CD4-positive, CD25-positive, alpha-beta regulatory T cell (primary cell): ENCODE results near the gene NT5DC4. TPM values are rescaled to one million over a fixed set of nuclear protein-coding genes. Genes with fewer than 3 reads are reported as not detected.

Source experiments
- ATAC-seq, 2 donors: fragments of 150-1000 bp; cut with Tn5 transposase; one replicate each; pipeline ENCODE4 v1.10.0; 2021; ENCODE audit warnings: low read depth in 2 of 2, moderate number of reproducible peaks in 2 of 2, moderate library complexity in 1 of 2
- DNase-seq, 3 donors: peaks; one replicate each; pipeline versions ENCODE4 v3.0.0 to v3.0.0-alpha.2; 2012 to 2022; ENCODE audit warnings: mixed read lengths in 1 of 3
- H3K27ac ChIP-seq: one replicate; pipeline ENCODE4 v1.7.0; 2013; ENCODE audit warnings: mild to moderate bottlenecking, low read length; ENCODE audit not compliant: insufficient read depth, poor library complexity, severe bottlenecking
- H3K27me3 ChIP-seq: one replicate; pipeline ENCODE4 v1.7.0; 2013; ENCODE audit warnings: low read length; ENCODE audit not compliant: control insufficient read depth, insufficient read depth
- H3K36me3 ChIP-seq: one replicate; pipeline ENCODE4 v1.7.0; 2013; ENCODE audit warnings: mild to moderate bottlenecking, low read length, moderate library complexity; ENCODE audit not compliant: control insufficient read depth, insufficient read depth
- H3K4me1 ChIP-seq: 2 replicates; pipeline ENCODE4 v1.7.0; 2013; ENCODE audit warnings: mild to moderate bottlenecking, low read length; ENCODE audit not compliant: insufficient read depth, control insufficient read depth, poor library complexity, severe bottlenecking
- H3K4me3 ChIP-seq: one replicate; pipeline ENCODE4 v1.7.0; 2013; ENCODE audit warnings: low read depth, mild to moderate bottlenecking, low read length, moderate library complexity
- H3K9me3 ChIP-seq, 2 experiments: 1 replicate in 1 of 2; 2 replicates in 1 of 2; pipeline ENCODE4 v1.7.0; 2013; ENCODE audit warnings: low read length in 2 of 2, mild to moderate bottlenecking in 1 of 2, moderate library complexity in 1 of 2; ENCODE audit not compliant: control insufficient read depth in 2 of 2
- H3K27ac Mint-ChIP-seq, 3 donors: one replicate each; pipeline ENCODE4 v1.8.0; 2020 to 2022; ENCODE audit warnings: mild to moderate bottlenecking in 3 of 3, mixed read lengths in 3 of 3, moderate library complexity in 2 of 3
- H3K27me3 Mint-ChIP-seq: one replicate; pipeline ENCODE4 v1.8.0; 2022; ENCODE audit warnings: mild to moderate bottlenecking, mixed read lengths
- H3K36me3 Mint-ChIP-seq: one replicate; pipeline ENCODE4 v1.8.0; 2020; ENCODE audit warnings: mixed read lengths
- H3K4me1 Mint-ChIP-seq, 4 donors: one replicate each; pipeline ENCODE4 v1.8.0; 2020 to 2022; ENCODE audit warnings: mixed read lengths in 4 of 4, mild to moderate bottlenecking in 1 of 4
- H3K4me3 Mint-ChIP-seq, 4 donors: one replicate each; pipeline ENCODE4 v1.8.0; 2020 to 2022; ENCODE audit warnings: mild to moderate bottlenecking in 4 of 4, mixed read lengths in 4 of 4, moderate library complexity in 3 of 4
- H3K9me3 Mint-ChIP-seq, 7 donors: one replicate each; pipeline ENCODE4 v1.8.0; 2020 to 2022; ENCODE audit warnings: mixed read lengths in 7 of 7, mild to moderate bottlenecking in 3 of 7, moderate library complexity in 2 of 7
- polyA plus RNA-seq, 4 donors: library from polyadenylated mRNA; unstranded; fragments of 300-500 nt; fragmentation: Illumina TruSeq; gene quantifications; one replicate each; pipeline ENCODE4 v1.2.3, GENCODE V29; 2021
- total RNA-seq: library from RNA; stranded (reverse); gene quantifications from one replicate; pipeline ENCODE4 v1.2.3, GENCODE V29; 2022

The NT5DC4 gene
- total and polyA plus RNA-seq, 5 donors from 2014 or later, result not detected

- H3K27me3 ChIP-seq, result no peaks in the 10 kb centered on the region
- no peaks in the 10 kb centered on the region for H3K9me3 Mint-ChIP-seq
- H3K4me1 Mint-ChIP-seq, result peaks cover 8 to 60% (median 25%) of the 10 kb centered on the region in 4 donors
- ATAC-seq (no peak), DNase-seq (no peak)
- H3K4me1 ChIP-seq, result peaks cover 31% of the 10 kb centered on the region
- no peaks in the 10 kb centered on the region for H3K9me3 ChIP-seq
- no peak overlapping the region for H3K4me3 ChIP-seq
- H3K36me3 Mint-ChIP-seq, result no peaks in the 10 kb centered on the region
- peaks cover 5% of the 10 kb centered on the region for H3K27me3 Mint-ChIP-seq
- no peaks in the 10 kb centered on the region for H3K36me3 ChIP-seq
- H3K4me3 Mint-ChIP-seq, result peak overlapping the region in 3 of 4 donors; percentile 33 to 100 (median 97)
- H3K27ac ChIP-seq, result no peak overlapping the region
- H3K27ac Mint-ChIP-seq, result no peak overlapping the region
Observed at GRCh38 chr2:112762276-112762675, 41.5 kb downstream of the NT5DC4 start.

GRCh38 chr2:112764071-112765044 lies 43.5 kb downstream of the NT5DC4 start, which contains the start of gene CKAP2L:
TSS of gene CKAP2L (minus strand) at chr2:112764609. CDS start at chr2:112764598, 11 bp downstream.
- DNase-seq, result peak; percentile 95 to 99 (median 97)
- Mint-ChIP-seq H3K4me3 (peak within 1 kb of the TSS; percentile 95 to 100 (median 97)), H3K9me3 (no peaks in the 10 kb centered on the region), H3K4me1 (peaks cover 18 to 59% (median 33%) of the 10 kb centered on the region in 4 donors), H3K27ac (peak within 1 kb of the TSS; percentile 18 to 95 (median 93)), H3K36me3 (no peaks in the 10 kb centered on the region), H3K27me3 (peaks cover 5% of the 10 kb centered on the region)
- Histone ChIP-seq H3K9me3 (no peaks in the 10 kb centered on the region), H3K36me3 (no peaks in the 10 kb centered on the region), H3K4me3 (peak within 1 kb of the TSS; percentile 92), H3K27me3 (no peaks in the 10 kb centered on the region), H3K4me1 (peaks cover 25% of the 10 kb centered on the region), H3K27ac (peak within 1 kb of the TSS; percentile 54)
- peak; percentile 98 to 99 for ATAC-seq

- no peaks in the 10 kb centered on the region for H3K36me3 Mint-ChIP-seq
- peak overlapping the region in 2 of 3 donors; percentile 68 to 93 for H3K27ac Mint-ChIP-seq
- no peaks in the 10 kb centered on the region for H3K9me3 ChIP-seq
- peaks cover 5% of the 10 kb centered on the region for H3K27me3 Mint-ChIP-seq
- peaks cover 20% of the 10 kb centered on the region for H3K4me1 ChIP-seq
- no peak for ATAC-seq
- H3K27ac ChIP-seq, result peak overlapping the region; percentile 54
- H3K27me3 ChIP-seq, result no peaks in the 10 kb centered on the region
- peak overlapping the region; percentile 95 to 100 (median 97) for H3K4me3 Mint-ChIP-seq
- no peaks in the 10 kb centered on the region for H3K36me3 ChIP-seq
- peak overlapping the region; percentile 92 for H3K4me3 ChIP-seq
- DNase-seq, result no peak
- H3K4me1 Mint-ChIP-seq, result peaks cover 18 to 57% (median 33%) of the 10 kb centered on the region in 4 donors
- H3K9me3 Mint-ChIP-seq, result no peaks in the 10 kb centered on the region
Observed at GRCh38 chr2:112765251-112765650, 44.4 kb downstream of the NT5DC4 start.

GRCh38 chr2:112767693-112768330 lies 47.0 kb downstream of the NT5DC4 start:
- ATAC-seq (no peak), DNase-seq (peak in 1 of 3 donors; percentile 45)
- no peaks in the 10 kb centered on the region for H3K9me3 Mint-ChIP-seq
- H3K36me3 Mint-ChIP-seq, result no peaks in the 10 kb centered on the region
- Histone ChIP-seq H3K4me1 (peaks cover 20% of the 10 kb centered on the region), H3K36me3 (no peaks in the 10 kb centered on the region), H3K27ac (peak overlapping the region; percentile 44), H3K27me3 (no peaks in the 10 kb centered on the region), H3K9me3 (no peaks in the 10 kb centered on the region), H3K4me3 (peak overlapping the region; percentile 80)
- peak overlapping the region; percentile 60 to 79 (median 75) for H3K27ac Mint-ChIP-seq
- peaks cover 5% of the 10 kb centered on the region for H3K27me3 Mint-ChIP-seq
- peak overlapping the region; percentile 70 to 84 (median 74) for H3K4me3 Mint-ChIP-seq
- H3K4me1 Mint-ChIP-seq, result peaks cover 14 to 44% (median 30%) of the 10 kb centered on the region in 4 donors

- H3K4me1 ChIP-seq, result peaks cover 15% of the 10 kb centered on the region
- no peaks in the 10 kb centered on the region for H3K27me3 ChIP-seq
- no peak for DNase-seq
- peak overlapping the region in 1 of 3 donors; percentile 75 for H3K27ac Mint-ChIP-seq
- peak overlapping the region; percentile 70 to 84 (median 74) for H3K4me3 Mint-ChIP-seq
- no peaks in the 10 kb centered on the region for H3K9me3 Mint-ChIP-seq
- H3K27ac ChIP-seq, result peak overlapping the region; percentile 44
- H3K4me1 Mint-ChIP-seq, result peaks cover 14 to 38% (median 27%) of the 10 kb centered on the region in 4 donors
- H3K4me3 ChIP-seq, result peak overlapping the region; percentile 80
- H3K27me3 Mint-ChIP-seq, result peaks cover 5% of the 10 kb centered on the region
- ATAC-seq, result no peak
- no peaks in the 10 kb centered on the region for H3K36me3 Mint-ChIP-seq
- no peaks in the 10 kb centered on the region for H3K36me3 ChIP-seq
- no peaks in the 10 kb centered on the region for H3K9me3 ChIP-seq
Observed at GRCh38 chr2:112768432-112768831, 47.6 kb downstream of the NT5DC4 start.

GRCh38 chr2:112772322-112772721 lies 51.5 kb downstream of the NT5DC4 start:
- Mint-ChIP-seq H3K4me3 (no peak overlapping the region), H3K4me1 (peaks cover 13 to 25% (median 17%) of the 10 kb centered on the region in 4 donors), H3K27ac (no peak overlapping the region), H3K9me3 (peaks cover 0 to 2% (median 0%) of the 10 kb centered on the region in 7 donors), H3K27me3 (no peaks in the 10 kb centered on the region), H3K36me3 (no peaks in the 10 kb centered on the region)
- Histone ChIP-seq H3K27ac (no peak overlapping the region), H3K4me1 (peaks cover 7% of the 10 kb centered on the region), H3K4me3 (no peak overlapping the region), H3K27me3 (no peaks in the 10 kb centered on the region), H3K36me3 (no peaks in the 10 kb centered on the region), H3K9me3 (no peaks in the 10 kb centered on the region)
- ATAC-seq (no peak), DNase-seq (no peak)

- Histone ChIP-seq H3K27ac (no peak overlapping the region), H3K4me3 (no peak overlapping the region), H3K36me3 (no peaks in the 10 kb centered on the region), H3K4me1 (peaks cover 9% of the 10 kb centered on the region), H3K9me3 (no peaks in the 10 kb centered on the region), H3K27me3 (no peaks in the 10 kb centered on the region)
- H3K27ac Mint-ChIP-seq, result no peak overlapping the region
- no peaks in the 10 kb centered on the region for H3K27me3 Mint-ChIP-seq
- H3K9me3 Mint-ChIP-seq, result peaks cover 0 to 2% (median 0%) of the 10 kb centered on the region in 7 donors
- H3K4me3 Mint-ChIP-seq, result no peak overlapping the region
- no peak for ATAC-seq
- no peaks in the 10 kb centered on the region for H3K36me3 Mint-ChIP-seq
- peaks cover 7 to 21% (median 13%) of the 10 kb centered on the region in 4 donors for H3K4me1 Mint-ChIP-seq
- DNase-seq, result no peak
Observed at GRCh38 chr2:112772911-112773475, 52.2 kb downstream of the NT5DC4 start.
